Fibroblast of peridontal ligament (primary cell): ENCODE measurements around the gene CPSF3.

Experiments
- DNase-seq: peaks from one replicate; pipeline ENCODE4 v3.0.0-alpha.2; 2010; ENCODE audit errors: extremely low read depth

Gene CPSF3

GRCh38 chr2:9423100-9423921, at the start of gene CPSF3, which contains the start of gene ITGB1BP1:
TSS of gene CPSF3 (plus strand) at chr2:9423654. CDS start at chr2:9423774, 120 bp downstream.
TSS of gene ITGB1BP1 (minus strand) at chr2:9423528. CDS start at chr2:9418697, 4,831 bp downstream.
- peak; percentile 97 for DNase-seq

GRCh38 chr2:9374071-9374730, 49.3 kb upstream of the CPSF3 start:
- no peak for DNase-seq

- DNase-seq = no peak
Observed at GRCh38 chr2:9375857-9376428, 47.5 kb upstream of the CPSF3 start.

DNA sequence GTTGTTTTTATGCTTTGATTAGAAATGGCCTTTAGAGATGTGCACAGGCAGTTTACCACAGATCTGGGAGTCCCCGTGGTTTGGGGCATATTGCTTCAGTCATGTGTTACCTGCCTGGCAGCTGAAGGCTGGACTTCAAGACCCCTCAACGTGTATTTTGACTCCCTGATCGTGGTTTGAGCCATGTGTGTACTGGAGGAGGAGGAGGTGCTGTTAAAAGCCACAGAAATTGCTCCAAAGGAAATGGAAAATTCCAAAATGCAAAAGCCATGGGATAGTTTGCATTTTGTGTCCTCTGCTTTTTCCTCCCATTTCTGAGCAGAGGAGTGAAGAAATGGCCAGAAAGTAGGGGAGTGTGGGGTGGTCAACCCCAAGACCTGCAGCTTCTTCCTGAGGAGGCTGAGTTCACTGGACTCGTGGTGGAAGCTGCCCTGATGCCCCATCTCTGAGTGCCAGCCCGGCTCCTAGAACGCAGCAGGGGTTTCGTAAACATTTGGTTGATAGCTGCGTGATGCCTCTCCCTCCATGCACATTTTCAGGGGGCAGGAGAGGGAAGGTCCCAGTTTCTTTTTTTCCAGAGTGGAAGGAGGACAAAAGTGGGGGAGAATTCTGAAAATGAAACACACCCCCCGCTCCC, 45.9 kb upstream of the CPSF3 start:
- DNase-seq = no peak

GRCh38 chr2:9378433-9379390, 44.7 kb upstream of the CPSF3 start:
- DNase-seq = peak; percentile 78

DNA sequence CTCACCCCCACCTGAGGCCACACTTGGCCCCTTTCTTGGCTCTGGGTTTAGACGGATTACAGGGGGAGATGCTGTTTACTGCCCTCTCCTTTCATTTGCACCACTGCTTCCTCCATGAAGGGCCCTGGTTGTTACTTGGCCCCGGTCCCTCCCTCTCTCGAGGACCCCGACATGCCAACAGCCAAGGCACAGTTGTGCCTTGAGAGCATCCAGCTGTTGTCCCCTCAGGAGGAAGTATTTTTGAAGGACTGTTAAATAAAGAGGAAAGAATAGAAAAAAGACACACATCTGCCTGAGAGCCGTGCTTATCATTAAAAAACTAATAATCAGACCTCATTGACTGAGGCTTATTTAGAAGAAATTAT, 44.1 kb upstream of the CPSF3 start:
- DNase-seq = no peak

DNA sequence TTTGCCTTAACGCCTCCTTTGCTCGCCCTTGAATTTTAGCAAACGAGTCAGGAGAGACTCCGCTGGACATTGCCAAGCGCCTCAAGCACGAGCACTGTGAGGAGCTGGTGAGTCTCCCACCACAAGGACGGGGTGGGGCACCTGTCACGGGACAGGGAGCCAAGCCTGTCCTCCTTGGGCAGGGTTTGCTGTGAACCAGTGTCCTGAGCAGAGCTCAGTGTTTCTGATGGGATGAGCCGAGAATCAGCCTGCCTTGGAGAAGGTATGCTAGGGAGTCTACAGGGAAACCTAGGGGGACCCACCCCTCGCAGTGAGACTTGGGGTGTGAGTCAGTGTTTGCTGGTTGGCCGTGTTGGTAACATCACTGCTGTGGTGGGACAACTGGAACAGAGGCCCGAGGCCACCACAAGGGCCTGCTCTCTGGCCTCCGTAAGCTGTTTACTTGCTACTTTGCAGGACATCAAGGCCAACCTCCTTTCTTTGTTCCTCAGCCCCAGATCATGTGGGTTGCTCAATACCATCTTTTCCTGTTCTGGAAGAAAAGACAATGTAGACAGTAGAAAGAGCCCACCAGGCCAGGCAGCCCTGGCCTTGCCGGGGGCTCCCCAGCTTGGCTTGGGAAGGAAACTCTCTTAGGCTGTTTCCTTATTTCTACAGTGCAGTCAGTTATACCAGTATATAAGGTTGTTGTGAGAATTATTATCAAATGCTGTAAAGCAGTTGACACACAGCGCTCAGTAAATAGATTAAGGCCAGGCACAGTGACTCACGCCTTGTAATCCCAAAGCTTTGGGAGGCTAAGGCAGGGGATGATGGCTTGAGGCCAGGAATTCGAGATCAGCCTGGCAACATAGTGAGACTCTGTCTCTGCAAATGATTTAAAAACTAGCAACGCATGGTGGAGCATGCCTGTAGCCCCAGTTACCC, 42.5 kb upstream of the CPSF3 start:
- peak; percentile 95 for DNase-seq

- no peak for DNase-seq
Observed at GRCh38 chr2:9382604-9383235, 40.7 kb upstream of the CPSF3 start.

- DNase-seq = no peak
Observed at GRCh38 chr2:9384521-9384920, 38.9 kb upstream of the CPSF3 start.

DNA sequence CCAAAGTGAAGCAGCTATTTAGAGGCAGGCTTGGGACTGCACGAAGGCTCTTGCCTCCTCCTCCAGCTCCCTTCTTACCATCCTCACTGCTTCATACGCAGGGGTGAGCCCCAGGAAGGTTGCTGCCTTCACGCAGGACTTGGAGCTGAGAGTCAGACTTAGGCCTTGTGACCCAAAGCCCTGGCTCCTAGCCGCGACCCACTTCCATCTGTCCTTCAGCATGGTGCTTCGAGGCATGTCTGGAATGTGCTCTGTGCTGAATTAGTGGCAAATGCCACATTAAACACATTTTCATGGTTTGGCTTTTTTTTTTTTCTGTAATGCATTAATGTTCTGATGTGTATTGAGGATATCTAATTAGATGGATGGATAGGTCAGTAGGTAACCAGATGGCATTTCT, 37.6 kb upstream of the CPSF3 start:
- DNase-seq = no peak

DNA sequence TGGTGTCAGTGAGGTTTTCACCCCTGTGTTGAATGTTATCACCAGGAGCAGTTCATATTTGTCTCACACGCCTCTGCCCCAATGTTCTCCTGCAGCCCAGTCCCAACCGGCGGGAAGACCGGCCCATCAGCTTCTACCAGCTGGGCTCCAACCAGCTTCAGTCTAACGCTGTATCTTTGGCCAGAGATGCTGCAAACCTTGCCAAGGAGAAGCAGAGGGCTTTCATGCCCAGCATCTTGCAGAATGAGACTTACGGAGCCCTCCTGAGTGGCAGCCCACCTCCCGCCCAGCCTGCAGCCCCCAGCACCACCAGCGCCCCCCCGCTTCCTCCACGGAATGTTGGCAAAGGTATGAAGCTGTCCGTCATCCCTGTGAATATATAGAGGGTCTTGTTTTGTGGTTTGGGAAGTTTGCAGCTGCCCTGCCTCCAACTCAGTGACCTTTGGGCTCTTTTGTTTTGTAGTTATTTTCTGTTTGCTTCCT, 35.2 kb upstream of the CPSF3 start:
- DNase-seq = no peak

GRCh38 chr2:9388950-9389911, 34.2 kb upstream of the CPSF3 start:
- DNase-seq = no peak

- no peak for DNase-seq
Observed at GRCh38 chr2:9390151-9390850, 33.2 kb upstream of the CPSF3 start.

- DNase-seq = no peak
Observed at GRCh38 chr2:9390991-9391390, 32.5 kb upstream of the CPSF3 start.

DNA sequence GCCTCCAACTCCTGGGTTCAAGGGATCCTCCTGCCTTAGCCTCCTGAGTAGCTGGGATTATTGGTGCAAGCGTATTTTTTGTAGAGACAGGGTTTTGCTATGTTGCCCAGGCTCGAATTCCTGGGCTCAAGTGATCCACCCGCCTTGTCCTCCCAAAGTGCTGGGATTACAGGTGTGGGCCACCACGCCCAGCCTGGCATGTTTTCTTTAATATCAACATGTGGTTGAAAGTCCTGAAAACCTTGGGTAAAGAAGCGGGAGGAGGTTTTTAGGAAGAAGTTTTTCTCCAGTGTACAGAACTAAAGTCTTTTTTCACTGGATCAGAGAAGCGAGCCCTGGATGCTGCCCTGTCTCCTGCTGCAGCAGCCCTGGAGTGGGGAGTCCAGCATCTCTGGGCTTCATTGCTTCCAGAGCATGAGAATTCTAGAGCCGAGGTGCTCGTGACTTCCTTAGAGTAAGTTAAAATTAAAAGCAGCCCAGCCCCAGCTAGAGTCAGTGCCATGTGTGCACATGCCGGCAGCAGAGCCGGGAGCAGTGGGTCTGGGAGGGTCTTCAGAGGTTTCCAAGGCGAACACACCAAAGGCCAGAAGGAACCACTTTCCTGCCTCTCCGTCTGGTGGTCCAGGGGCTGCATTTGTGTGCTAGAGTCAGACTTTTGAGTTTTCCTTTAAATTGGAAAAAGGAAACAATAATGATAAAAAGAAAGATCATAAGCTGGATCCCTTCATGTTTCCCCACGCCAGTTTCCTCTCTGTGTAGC, 31.3 kb upstream of the CPSF3 start:
- no peak for DNase-seq

GRCh38 chr2:9392898-9393765, 30.3 kb upstream of the CPSF3 start:
- no peak for DNase-seq
